BJ (cell line): ENCODE data around the gene RAB6A. TPM values are rescaled to one million over a fixed set of nuclear protein-coding genes. Genes with fewer than 3 reads are reported as not detected.
A peak's percentile ranks its signal among the peaks of the same experiment; 100 is the strongest.
"Not testable (repeated sequence)": the region's sequence is repeated elsewhere in the genome, so short reads cannot be mapped to it uniquely, and the experiment has no call there.

Experiments
- CTCF ChIA-PET: fragments of 350-600 bp; formaldehyde crosslinking; extraction: SDS; loops from one replicate; lab custom pipeline; 2021; ENCODE audit warnings: antibody characterized with exemption, inconsistent platforms; lab: Yijun Ruan, JAX
- POLR2A ChIA-PET: fragments of 300-600 bp; sonication (Branson Sonifier 250); formaldehyde crosslinking; extraction: SDS; loops from one replicate; lab custom pipeline; 2021; ENCODE audit warnings: antibody characterized with exemption; lab: Charles Lee
- DNase-seq: peaks from one replicate; pipeline ENCODE4 v3.0.0-alpha.2; 2011; ENCODE audit warnings: low read depth
- H3K27me3 ChIP-seq: 2 replicates; pipeline ENCODE4 v1.6.0; 2011; ENCODE audit warnings: low read length; ENCODE audit not compliant: control insufficient read depth, insufficient read depth
- H3K36me3 ChIP-seq: 2 replicates; pipeline ENCODE4 v1.5.1; 2011; ENCODE audit warnings: low read length; ENCODE audit not compliant: control insufficient read depth, insufficient read depth
- H3K4me3 ChIP-seq: 2 replicates; pipeline ENCODE4 v1.5.1; 2011; ENCODE audit warnings: low read depth, mild to moderate bottlenecking, control low read depth, low read length
- polyA plus RNA-seq: library from polyadenylated mRNA; depleted of rRNA; stranded (reverse); fragments of >200 nt; gene quantifications from 2 replicates; pipeline ENCODE4 v1.2.3, GENCODE V29; 2011
- TF ChIP-seq, protein P1 (sequence below): IDR thresholded peaks from 2 replicates; pipeline ENCODE4 v1.5.1; 2011; ENCODE audit warnings: low read depth, mild to moderate bottlenecking, control low read depth, inconsistent platforms, low read length, moderate library complexity; ENCODE audit not compliant: insufficient read depth

Gene RAB6A
- polyA plus RNA-seq, 1 experiment, result 73.5 TPM

DNA sequence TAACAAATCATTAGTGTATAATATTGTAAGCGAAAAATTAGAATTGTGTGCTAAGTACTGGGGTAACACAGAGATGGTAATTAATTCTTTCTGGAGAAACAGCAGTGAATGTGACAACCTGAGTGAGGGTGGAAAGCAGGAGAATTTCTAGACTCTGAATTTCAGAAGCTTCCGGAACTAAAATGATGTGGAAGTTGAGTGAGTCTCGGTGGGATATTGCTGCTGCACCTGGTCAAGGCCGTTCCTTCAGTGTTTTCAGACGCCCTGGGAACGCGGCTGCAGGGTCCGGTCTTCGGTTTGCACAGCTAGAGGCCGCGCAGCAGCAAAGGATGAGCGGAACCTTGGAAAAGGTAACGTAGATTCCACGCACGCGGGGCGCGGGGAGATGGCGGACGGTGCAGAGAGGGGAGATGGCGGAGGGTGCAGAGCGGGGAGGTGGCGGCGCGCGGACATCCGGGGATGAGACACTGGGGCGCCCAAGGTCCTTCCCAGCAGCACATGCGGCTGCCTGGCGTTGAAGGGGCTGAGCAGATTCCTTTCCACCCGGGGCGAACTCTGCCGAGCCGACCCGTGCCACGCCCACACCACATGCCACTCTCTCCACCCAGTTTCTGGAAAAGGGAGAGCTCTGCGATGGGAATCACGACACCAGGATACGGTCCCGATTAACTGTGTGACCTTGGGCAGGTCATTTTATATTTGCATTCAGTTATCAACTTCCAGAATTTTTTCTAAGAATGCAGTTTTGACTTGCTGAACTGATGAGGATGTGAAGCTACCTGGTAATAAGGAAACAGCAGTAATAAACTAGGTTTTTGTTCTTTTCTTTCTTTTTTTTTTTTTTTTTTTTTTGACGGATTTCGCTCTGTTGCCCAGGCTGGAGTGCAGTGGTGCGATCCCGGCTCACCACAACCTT, 27.0 kb upstream of the RAB6A start, which contains the start of gene MRPL48:
Gene MRPL48 (plus strand): TSS at position 232 of the 916 bp plus-strand sequence. CDS start 98 bp downstream, at position 330.
- Histone ChIP-seq H3K4me3 (peak within 1 kb of the TSS; percentile 54), H3K36me3 (no peaks in the 10 kb centered on the region), H3K27me3 (no peaks in the 10 kb centered on the region)
- TF ChIP-seq, protein P1, sequence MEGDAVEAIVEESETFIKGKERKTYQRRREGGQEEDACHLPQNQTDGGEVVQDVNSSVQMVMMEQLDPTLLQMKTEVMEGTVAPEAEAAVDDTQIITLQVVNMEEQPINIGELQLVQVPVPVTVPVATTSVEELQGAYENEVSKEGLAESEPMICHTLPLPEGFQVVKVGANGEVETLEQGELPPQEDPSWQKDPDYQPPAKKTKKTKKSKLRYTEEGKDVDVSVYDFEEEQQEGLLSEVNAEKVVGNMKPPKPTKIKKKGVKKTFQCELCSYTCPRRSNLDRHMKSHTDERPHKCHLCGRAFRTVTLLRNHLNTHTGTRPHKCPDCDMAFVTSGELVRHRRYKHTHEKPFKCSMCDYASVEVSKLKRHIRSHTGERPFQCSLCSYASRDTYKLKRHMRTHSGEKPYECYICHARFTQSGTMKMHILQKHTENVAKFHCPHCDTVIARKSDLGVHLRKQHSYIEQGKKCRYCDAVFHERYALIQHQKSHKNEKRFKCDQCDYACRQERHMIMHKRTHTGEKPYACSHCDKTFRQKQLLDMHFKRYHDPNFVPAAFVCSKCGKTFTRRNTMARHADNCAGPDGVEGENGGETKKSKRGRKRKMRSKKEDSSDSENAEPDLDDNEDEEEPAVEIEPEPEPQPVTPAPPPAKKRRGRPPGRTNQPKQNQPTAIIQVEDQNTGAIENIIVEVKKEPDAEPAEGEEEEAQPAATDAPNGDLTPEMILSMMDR, result 0 out of 2 replicates have a peak, but pooled peaks have one; percentile 6
- DNase-seq, result peak; percentile 73
- POLR2A ChIA-PET, result interaction anchor here (0.7 to 1.3 kb wide), 2 partner anchors 8 to 9 kb away, joined by 9 to 28 read pairs; no protein-coding TSS in a partner anchor
- CTCF ChIA-PET, result interaction anchor here (0.8 to 0.9 kb wide), 2 partner anchors 16 to 113 kb away, joined by 3 read pairs; no protein-coding TSS in a partner anchor

DNA sequence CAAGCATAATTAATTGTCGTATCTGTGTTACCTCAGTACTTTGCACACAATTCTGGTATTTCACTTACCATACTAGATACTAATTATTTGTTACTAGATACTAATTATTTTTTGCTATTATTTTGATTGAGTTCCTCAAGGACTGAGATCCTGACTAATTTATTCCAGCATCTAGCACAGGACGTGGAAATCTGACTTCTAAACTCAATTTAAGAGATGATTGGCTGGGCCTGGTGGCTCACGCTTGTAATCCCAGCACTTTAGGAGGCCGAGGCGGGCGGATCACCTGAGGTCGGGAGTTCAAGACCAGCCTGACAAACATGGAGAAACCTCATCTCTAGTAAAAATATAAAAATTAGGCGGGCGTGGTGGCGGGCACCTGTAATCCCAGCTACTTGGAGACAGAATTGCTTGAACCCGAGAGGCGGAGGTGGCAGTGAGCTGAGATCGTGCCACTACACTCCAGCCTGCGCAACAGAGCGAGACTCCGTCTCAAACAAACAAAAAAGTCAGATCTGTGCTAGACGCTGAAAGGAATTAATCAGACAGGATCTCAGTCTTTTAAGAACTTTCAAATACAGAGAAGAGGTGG, 26.3 kb upstream of the RAB6A start:
- TF ChIP-seq, protein P1, result no peak
- ChIA-PET POLR2A (interaction anchor here (0.6 kb wide), 1 partner anchor 193 kb away, joined by 9 read pairs; no protein-coding TSS in a partner anchor), CTCF (interaction anchor here (0.9 kb wide), 1 partner anchor 113 kb away, joined by 3 read pairs; no protein-coding TSS in a partner anchor)
- Histone ChIP-seq H3K27me3 (no peaks in the 10 kb centered on the region), H3K4me3 (peak overlapping the region; percentile 54), H3K36me3 (no peaks in the 10 kb centered on the region)
- no peak for DNase-seq

DNA sequence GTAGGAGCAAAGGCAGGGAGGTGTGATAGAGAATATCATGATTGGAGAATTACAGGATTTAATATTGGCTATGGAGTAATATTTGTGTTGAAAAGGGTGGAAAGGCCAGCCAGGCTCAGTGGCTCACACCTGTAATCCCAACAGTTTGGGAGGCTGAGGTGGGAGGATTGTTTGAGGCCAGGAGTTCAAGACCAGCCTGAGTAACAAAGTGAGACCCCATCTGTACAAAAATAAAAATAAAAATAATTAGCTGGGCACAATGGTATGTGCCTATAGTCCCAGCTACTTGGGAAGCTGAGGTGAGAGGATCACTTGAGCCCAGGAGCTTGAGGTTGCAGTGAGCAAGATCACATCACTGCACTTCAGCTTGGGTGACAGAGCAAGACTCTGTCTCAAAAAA, 24.6 kb upstream of the RAB6A start:
- CTCF ChIA-PET, POLR2A ChIA-PET, H3K27me3 ChIP-seq, H3K4me3 ChIP-seq, DNase-seq, H3K36me3 ChIP-seq: not testable (repeated sequence)

DNA sequence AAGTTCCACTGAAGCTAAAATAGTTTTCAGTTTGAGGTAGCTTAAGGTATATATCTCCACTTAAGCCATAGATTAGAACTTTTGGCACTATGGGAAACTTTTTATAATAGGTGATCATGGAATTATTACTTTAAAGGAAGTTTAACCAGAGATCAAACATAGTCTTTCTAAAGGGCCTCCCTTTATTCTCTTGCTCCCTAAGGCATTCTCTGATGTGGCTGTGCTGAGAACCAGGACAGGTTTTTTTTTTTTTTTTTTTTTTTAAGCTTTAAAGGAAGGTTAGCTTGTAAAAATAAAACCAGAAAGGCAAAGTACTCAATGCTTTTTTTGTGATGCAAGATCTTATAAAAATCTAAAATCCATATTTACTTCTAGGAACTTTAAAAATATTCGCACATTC, 23.9 kb upstream of the RAB6A start:
- Histone ChIP-seq H3K27me3 (no peaks in the 10 kb centered on the region), H3K4me3 (no peak overlapping the region), H3K36me3 (no peaks in the 10 kb centered on the region)
- ChIA-PET POLR2A (no interaction called here), CTCF (no interaction called here)
- no peak for DNase-seq
- TF ChIP-seq, protein P1, result no peak

DNA sequence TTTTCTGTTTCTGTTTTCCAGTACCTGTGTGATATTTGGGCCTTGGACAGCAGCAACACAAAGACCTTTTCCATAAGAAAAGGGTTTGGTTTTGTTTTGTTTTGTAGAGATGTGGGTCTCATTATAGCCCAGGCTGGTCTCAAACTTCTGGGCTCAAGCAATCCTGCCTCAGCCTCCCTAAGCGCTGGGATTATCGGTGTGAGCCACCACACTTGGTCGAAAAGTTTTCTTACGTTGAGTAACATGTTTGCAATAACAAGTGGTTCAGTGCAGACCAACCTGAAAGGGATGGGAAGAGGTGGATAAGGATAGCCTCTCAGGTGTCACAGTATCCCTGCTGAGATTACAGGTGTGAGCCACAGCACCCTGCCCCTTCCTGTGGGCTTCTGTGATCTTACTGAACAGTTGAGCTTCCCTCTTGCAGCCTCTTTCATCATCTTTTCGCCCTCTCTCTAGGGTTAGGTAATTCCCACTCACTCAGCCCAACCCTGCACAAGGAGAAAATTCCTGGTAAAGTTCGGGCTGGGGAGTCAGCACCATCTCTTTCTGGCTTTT, 23.3 kb upstream of the RAB6A start:
- DNase-seq, result no peak
- CTCF ChIA-PET, result no interaction called here
- POLR2A ChIA-PET, result no interaction called here
- Histone ChIP-seq H3K4me3 (no peak overlapping the region), H3K27me3 (no peaks in the 10 kb centered on the region), H3K36me3 (no peaks in the 10 kb centered on the region)
- TF ChIP-seq, protein P1, result no peak
